Common myeloid progenitor, CD34-positive (primary cell): ENCODE data around the gene CD74.

Experiments used
- CTCF ChIA-PET: fragments of 350-600 bp; sonication (Branson Sonifier 250); formaldehyde crosslinking; loops from one replicate; lab custom pipeline; 2021; ENCODE audit warnings: antibody characterized with exemption; lab: Charles Lee
- POLR2A ChIA-PET: fragments of 350-600 bp; sonication (Branson Sonifier 250); formaldehyde crosslinking; loops from one replicate; lab custom pipeline; 2021; ENCODE audit warnings: antibody characterized with exemption; lab: Charles Lee
- DNase-seq, 3 donors: peaks; one replicate each; pipeline versions ENCODE4 v3.0.0 to v3.0.0-alpha.2; 2013
- H3K27ac ChIP-seq, 2 experiments: 1 replicate in 1 of 2; 2 replicates in 1 of 2; pipeline ENCODE4 v1.7.0; 2013; ENCODE audit warnings: inconsistent platforms in 2 of 2, low read length in 2 of 2, mild to moderate bottlenecking in 2 of 2, low read depth in 1 of 2, moderate library complexity in 1 of 2; ENCODE audit not compliant: severe bottlenecking in 2 of 2, insufficient read depth in 1 of 2, poor library complexity in 1 of 2
- H3K27me3 ChIP-seq, 5 experiments: replicated peaks in 2 of 5; 1 replicate in 3 of 5; 2 replicates in 2 of 5; pipeline versions ENCODE4 v1.6.1 to v1.7.0; 2013; ENCODE audit warnings: low read length in 4 of 5, mild to moderate bottlenecking in 2 of 5, moderate library complexity in 2 of 5, inconsistent platforms in 1 of 5; ENCODE audit not compliant: insufficient read depth in 5 of 5, control insufficient read depth in 4 of 5
- H3K36me3 ChIP-seq, 4 experiments: 1 replicate in 2 of 4; 2 replicates in 2 of 4; pipeline versions ENCODE4 v1.6.1 to v1.7.0; 2013; ENCODE audit warnings: low read length in 3 of 4, control low read depth in 1 of 4, mild to moderate bottlenecking in 1 of 4; ENCODE audit not compliant: control insufficient read depth in 4 of 4, insufficient read depth in 4 of 4
- H3K4me1 ChIP-seq, 4 experiments: 1 replicate in 3 of 4; 2 replicates in 1 of 4; pipeline versions ENCODE4 v1.6.1 to v1.7.1; 2013; ENCODE audit warnings: low read length in 3 of 4, mild to moderate bottlenecking in 3 of 4, control low read depth in 1 of 4, inconsistent platforms in 1 of 4, moderate library complexity in 1 of 4; ENCODE audit not compliant: control insufficient read depth in 4 of 4, insufficient read depth in 4 of 4; ENCODE audit errors: control extremely low read depth in 1 of 4
- H3K4me3 ChIP-seq, 7 experiments: 1 replicate in 4 of 7; 2 replicates in 3 of 7; pipeline versions ENCODE4 v1.5.1 to v1.7.0; 2013; ENCODE audit warnings: mild to moderate bottlenecking in 7 of 7, low read length in 6 of 7, moderate library complexity in 6 of 7, inconsistent platforms in 2 of 7, low read depth in 2 of 7, control low read depth in 1 of 7; ENCODE audit not compliant: insufficient read depth in 4 of 7, control insufficient read depth in 1 of 7; ENCODE audit errors: extremely low read depth in 1 of 7
- H3K9me3 ChIP-seq, 5 experiments: 1 replicate in 4 of 5; 2 replicates in 1 of 5; pipeline versions ENCODE4 v1.6.1 to v1.7.1; 2013; ENCODE audit warnings: low read length in 4 of 5, mild to moderate bottlenecking in 2 of 5, inconsistent platforms in 1 of 5, low read depth in 1 of 5, moderate library complexity in 1 of 5; ENCODE audit not compliant: control insufficient read depth in 4 of 5, insufficient read depth in 2 of 5; ENCODE audit errors: control extremely low read depth in 1 of 5
- WGBS: methylation state at CpG from one replicate; pipeline ENCODE4 v1.1.5; 2013; ENCODE audit not compliant: insufficient coverage; 5-methylcytosine and 5-hydroxymethylcytosine counted together

Gene CD74

DNA sequence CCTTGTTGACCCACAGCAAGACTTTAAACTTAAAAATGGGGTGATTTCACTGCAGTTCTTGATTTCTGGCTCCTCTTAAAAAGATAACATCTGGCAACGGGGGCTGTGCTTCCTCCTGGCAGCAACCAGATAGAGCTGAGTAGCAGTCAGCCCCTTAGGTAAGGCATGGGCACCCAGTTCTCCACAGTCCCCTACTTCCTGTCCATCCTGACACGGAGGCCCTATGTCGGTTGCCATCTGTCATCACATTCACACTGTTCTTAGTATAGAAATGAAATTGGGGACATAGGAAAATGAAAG is 11.7 kb downstream of the CD74 start:
- WGBS: 0% methylated on average over 1 of the region's 3 CpGs
- Histone ChIP-seq H3K4me1 (peaks cover 0 to 15% (median 8%) of the 10 kb centered on the region in 4 experiments), H3K36me3 (peaks cover 16 to 95% (median 74%) of the 10 kb centered on the region in 4 experiments), H3K27ac (peak overlapping the region; percentile 4 to 47), H3K4me3 (no peak overlapping the region), H3K9me3 (no peaks in the 10 kb centered on the region), H3K27me3 (no peaks in the 10 kb centered on the region)
- CTCF ChIA-PET: interaction anchor here (1.3 to 11.0 kb wide), 5 partner anchors 10 to 41 kb away, joined by 3 to 165 read pairs (median 39); partner anchors contain the start of gene CD74
- POLR2A ChIA-PET: interaction anchor here (1.0 to 2.6 kb wide), 5 partner anchors 10 to 39 kb away, joined by 3 to 21 read pairs (median 4); partner anchors contain the start of gene CD74
- DNase-seq: peak in 2 of 3 donors; percentile 75 to 76

DNA sequence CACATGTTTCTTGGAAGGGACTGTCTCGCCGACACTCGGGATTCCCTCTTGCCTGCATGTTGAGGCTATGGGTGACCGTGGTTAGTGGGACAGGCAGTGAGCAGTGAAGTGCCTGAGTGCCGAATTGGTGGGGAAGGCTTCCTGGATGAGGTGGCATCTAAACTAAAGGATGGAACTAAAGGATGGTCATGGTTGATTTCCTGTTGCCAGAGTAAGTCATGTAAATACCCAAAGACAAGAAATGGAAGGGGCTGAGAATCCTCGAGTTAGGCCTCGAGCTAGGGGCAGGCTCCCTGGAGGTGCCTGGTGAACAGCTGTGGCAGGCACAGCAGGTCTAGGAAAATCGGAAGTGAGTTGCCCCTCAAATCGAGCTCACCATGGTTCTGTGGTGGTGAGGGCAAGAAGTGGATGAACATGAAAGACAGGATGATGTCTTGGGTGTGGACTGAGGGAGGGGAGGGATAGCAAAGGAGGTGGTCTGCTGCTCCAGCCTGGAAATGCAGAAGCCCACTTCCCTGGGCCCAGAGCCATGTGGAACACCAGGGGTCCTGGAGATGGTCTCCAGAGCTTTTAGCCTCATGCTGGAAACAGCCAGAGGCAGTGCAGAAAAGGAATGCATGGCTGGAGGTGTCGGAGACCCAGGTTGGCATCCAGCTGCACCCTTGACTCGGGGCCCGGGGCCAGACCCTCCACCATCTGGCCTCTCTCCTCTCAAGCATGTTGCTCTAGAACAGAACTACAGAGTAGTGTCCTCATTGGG is 12.2 kb downstream of the CD74 start:
- H3K27me3 ChIP-seq: no peaks in the 10 kb centered on the region
- DNase-seq: peak in 2 of 3 donors; percentile 71 to 76
- 95% methylated on average over 11 of the region's 12 CpGs for WGBS
- ChIA-PET CTCF (interaction anchor here (0.6 to 11.0 kb wide), 7 partner anchors 9 to 44 kb away, joined by 3 to 165 read pairs (median 11); partner anchors contain the start of gene CD74), POLR2A (interaction anchor here (1.0 to 2.6 kb wide), 6 partner anchors 9 to 39 kb away, joined by 3 to 21 read pairs (median 4); partner anchors contain the start of gene CD74)
- peak overlapping the region; percentile 4 to 47 for H3K27ac ChIP-seq
- H3K9me3 ChIP-seq: no peaks in the 10 kb centered on the region
- H3K4me3 ChIP-seq: no peak overlapping the region
- peaks cover 0 to 15% (median 8%) of the 10 kb centered on the region in 4 experiments for H3K4me1 ChIP-seq
- peaks cover 15 to 96% (median 73%) of the 10 kb centered on the region in 4 experiments for H3K36me3 ChIP-seq

DNA sequence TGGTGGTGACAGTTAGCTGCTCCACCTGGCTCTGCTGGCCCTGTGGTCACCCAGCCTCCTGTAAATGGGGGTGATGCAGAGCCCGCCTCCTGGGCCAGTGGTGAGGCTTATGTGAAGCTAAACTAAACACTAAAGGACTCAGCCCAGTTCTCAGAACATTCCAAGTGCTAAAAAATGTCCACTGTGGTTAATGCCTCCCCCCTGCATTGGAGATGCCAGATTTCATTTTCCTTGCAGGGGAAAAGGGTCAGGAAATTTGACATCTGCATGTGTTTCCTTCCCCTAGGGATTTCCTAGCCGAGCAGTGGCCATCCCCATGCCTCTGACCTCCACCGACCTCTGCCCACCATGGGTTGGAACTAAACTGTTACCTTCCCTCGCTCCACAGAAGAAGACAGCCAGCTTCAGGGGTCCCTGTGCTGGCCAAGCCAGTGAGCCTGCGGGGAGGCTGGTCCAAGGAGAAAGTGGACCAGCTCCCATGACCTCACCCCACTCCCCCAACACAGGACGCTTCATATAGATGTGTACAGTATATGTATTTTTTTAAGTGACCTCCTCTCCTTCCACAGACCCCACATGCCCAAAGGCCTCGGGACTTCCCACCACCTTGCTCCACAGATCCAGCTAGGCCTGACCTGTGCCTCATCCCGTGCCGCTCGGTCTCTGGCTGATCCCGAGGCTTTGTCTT is 13.0 kb downstream of the CD74 start:
- Histone ChIP-seq H3K9me3 (no peaks in the 10 kb centered on the region), H3K27me3 (no peaks in the 10 kb centered on the region), H3K4me1 (peaks cover 0 to 15% (median 8%) of the 10 kb centered on the region in 4 experiments), H3K4me3 (no peak overlapping the region), H3K27ac (peak overlapping the region in 1 of 2 experiments; percentile 52), H3K36me3 (peaks cover 11 to 95% (median 68%) of the 10 kb centered on the region in 4 experiments)
- peak in 2 of 3 donors; percentile 70 to 85 for DNase-seq
- POLR2A ChIA-PET: interaction anchor here (1.1 to 2.6 kb wide), 5 partner anchors 11 to 36 kb away, joined by 3 to 21 read pairs (median 8); partner anchors contain the start of gene CD74
- WGBS: 86% methylated on average over 2 of the region's 11 CpGs
- CTCF ChIA-PET: interaction anchor here (0.6 to 11.0 kb wide), 9 partner anchors 9 to 53 kb away, joined by 3 to 165 read pairs (median 5); partner anchors contain the start of gene CD74

DNA sequence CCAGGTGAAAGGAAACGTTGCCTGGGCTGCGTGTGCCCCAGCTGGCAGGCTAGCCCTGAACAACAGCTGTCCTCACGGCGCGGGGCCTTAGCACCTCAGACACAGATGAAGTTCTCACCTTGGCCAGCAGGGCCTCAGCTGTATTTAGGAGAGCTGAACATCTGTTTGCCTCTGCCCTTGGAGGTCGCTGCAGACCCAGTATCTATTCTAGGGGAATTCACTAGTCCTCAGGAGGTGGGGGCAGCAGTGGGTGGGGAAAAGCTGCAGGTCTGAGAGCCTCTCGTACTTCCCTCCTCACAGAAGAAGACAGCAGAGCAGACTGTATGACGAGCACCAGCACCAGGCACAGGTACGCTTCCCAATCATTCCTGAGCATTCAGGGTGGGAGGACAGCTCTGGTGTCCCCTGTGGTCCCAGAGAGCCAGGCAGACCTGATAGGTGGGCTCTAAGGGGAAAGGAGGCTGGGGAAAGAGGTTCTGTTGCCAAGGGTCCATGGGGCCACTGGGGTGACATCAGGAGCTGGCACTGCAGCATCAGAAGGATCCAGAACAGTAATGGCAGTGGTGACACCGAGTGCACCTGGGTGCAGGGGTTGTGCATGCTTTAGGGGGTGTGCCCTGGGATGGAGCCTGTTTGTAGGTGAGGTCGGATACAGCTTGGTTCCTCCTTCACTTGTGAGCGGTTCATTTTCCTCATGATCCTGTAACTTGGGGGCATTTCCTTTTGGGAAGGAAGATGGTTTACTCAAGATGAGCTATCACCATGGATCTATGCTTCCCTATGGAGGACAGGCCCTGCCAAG is 13.8 kb downstream of the CD74 start:
- ChIA-PET CTCF (interaction anchor here (0.8 to 11.0 kb wide), 11 partner anchors 8 to 54 kb away, joined by 3 to 165 read pairs (median 7); partner anchors contain the start of gene CD74), POLR2A (interaction anchor here (1.0 to 2.3 kb wide), 4 partner anchors 12 to 37 kb away, joined by 3 to 9 read pairs (median 6); no protein-coding TSS in a partner anchor)
- Histone ChIP-seq H3K27ac (no peak overlapping the region), H3K9me3 (no peaks in the 10 kb centered on the region), H3K27me3 (no peaks in the 10 kb centered on the region), H3K36me3 (peaks cover 11 to 93% (median 68%) of the 10 kb centered on the region in 4 experiments), H3K4me3 (no peak overlapping the region), H3K4me1 (peaks cover 0 to 15% (median 8%) of the 10 kb centered on the region in 4 experiments)
- DNase-seq: peak; percentile 60 to 91 (median 88)
- 94% methylated on average over 11 of the region's 12 CpGs for WGBS

DNA sequence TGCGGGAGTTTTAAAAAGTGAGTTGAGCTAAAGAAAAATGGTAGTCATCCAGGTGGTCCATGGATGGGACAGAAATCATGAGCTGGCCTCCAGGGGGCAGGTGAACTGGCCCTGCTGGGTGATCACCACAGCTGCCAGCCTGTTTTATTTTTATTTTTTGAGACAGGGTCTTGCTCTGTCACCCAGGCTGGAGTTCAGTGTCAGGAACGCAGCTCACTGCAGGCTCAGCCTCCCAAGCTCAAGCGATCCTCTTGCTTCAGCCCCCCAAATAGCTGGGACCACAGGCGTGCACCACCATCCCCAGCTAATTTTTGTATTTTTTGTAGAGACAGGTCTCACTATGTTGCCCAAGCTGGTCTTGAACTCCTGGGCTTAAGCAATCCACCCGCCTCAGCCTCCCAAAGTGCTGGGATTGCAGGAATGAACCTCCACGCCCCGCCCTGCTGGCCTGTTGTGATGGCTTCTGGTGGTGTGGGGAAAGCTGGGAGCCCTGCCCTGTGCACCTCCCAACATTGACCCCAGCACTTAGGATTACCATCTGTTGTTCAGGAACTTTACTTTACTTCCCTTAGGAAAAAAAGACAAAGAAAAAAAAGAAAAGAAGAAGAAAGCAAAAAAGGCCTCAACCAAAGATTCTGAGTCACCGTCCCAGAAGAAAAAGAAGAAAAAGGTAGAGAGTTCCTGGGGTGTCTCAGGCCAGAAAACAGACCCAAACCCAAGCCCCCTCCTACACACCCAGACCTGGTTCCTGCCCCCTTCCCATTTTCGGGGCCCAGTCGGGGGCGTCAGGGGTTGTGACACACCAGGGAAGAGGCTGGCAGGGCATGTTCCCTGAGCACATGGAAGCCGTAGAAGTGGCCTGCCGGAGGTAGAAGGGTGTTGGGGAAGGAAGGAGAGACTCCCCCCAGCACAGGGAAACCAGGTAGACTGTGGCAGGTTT is 14.7 kb downstream of the CD74 start:
- Histone ChIP-seq H3K27ac (no peak overlapping the region), H3K27me3 (no peaks in the 10 kb centered on the region), H3K36me3 (peaks cover 8 to 94% (median 67%) of the 10 kb centered on the region in 4 experiments), H3K4me1 (peaks cover 0 to 13% (median 8%) of the 10 kb centered on the region in 4 experiments), H3K9me3 (no peaks in the 10 kb centered on the region), H3K4me3 (no peak overlapping the region)
- peak in 2 of 3 donors; percentile 61 to 68 for DNase-seq
- WGBS: 97% methylated on average over 6 of the region's 13 CpGs
- POLR2A ChIA-PET: interaction anchor here (1.0 to 2.3 kb wide), 3 partner anchors 13 to 38 kb away, joined by 3 to 9 read pairs (median 8); no protein-coding TSS in a partner anchor
- CTCF ChIA-PET: interaction anchor here (0.6 to 11.0 kb wide), 13 partner anchors 8 to 449 kb away, joined by 3 to 165 read pairs (median 7); partner anchors contain the start of genes CD74 and RPS14
